Measurements from ENCODE around the gene HSF5.
"Not testable (repeated sequence)": the region's sequence is repeated elsewhere in the genome, so short reads cannot be mapped to it uniquely, and the experiment has no call there.

Gene HSF5

GRCh38 chr17:58481798-58482197 is 6.4 kb downstream of the HSF5 start:
- not testable (repeated sequence) for H3K4me3 Mint-ChIP-seq; H3K36me3 Mint-ChIP-seq (ENCODE audit: low read depth); H3K9me3 Mint-ChIP-seq; H3K27ac Mint-ChIP-seq; H3K27me3 Mint-ChIP-seq (ENCODE audit: low read depth); H3K4me1 Mint-ChIP-seq (ENCODE audit: low read depth); DNase-seq (ENCODE audit: low spot score)

DNA sequence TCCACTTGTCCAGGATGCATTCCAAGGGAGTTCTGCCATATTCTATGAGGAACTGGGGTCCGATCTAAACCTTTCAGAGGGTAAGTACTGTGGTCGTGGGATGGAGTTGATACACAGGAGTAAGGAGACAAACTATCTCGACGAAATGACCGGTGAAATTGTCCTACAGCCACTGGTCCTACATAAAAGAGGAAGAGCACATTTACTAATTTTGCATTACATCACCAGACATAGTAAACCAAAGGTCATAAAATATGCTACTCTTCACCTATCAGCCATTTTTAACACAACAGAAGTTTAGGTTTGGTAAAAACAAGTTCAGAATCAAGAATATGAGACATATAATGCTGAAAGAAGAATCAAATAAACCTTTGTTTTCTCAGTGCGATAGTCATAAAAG is 8.1 kb downstream of the HSF5 start:
- Mint-ChIP-seq H3K4me3 (no peak overlapping the region), H3K4me1 (ENCODE audit: low read depth) (no peaks in the 10 kb centered on the region), H3K36me3 (ENCODE audit: low read depth) (no peaks in the 10 kb centered on the region), H3K9me3 (no peaks in the 10 kb centered on the region), H3K27me3 (ENCODE audit: low read depth) (peaks cover 2% of the 10 kb centered on the region), H3K27ac (no peak overlapping the region)
- DNase-seq (ENCODE audit: low spot score), result no peak

DNA sequence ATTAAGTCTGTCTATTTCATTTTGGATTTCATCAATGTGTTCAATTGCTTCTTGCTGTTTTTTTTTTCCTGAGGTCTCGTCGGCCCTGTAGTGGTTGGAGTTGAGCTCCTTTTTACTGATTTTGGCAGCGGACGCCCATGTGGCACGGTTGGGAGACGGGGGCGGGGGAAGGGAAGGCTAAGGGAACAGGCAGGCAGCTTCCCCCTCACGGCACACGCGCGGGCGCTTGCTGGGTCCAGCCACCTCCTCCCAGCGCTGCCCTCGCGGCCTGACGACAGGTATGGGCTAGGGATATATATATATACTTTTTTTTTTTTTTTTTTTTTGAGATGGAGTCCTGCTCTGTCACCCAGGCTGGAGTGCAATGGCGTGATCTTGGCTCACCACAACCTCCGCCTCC is 11.4 kb downstream of the HSF5 start:
- Mint-ChIP-seq H3K27ac (no peak overlapping the region), H3K36me3 (ENCODE audit: low read depth) (no peaks in the 10 kb centered on the region), H3K9me3 (no peaks in the 10 kb centered on the region), H3K4me3 (no peak overlapping the region), H3K4me1 (ENCODE audit: low read depth) (no peaks in the 10 kb centered on the region), H3K27me3 (ENCODE audit: low read depth) (no peaks in the 10 kb centered on the region)
- no peak for DNase-seq (ENCODE audit: low spot score)

GRCh38 chr17:58475985-58476384 is 12.2 kb downstream of the HSF5 start:
- H3K4me3 Mint-ChIP-seq, result no peak overlapping the region
- no peaks in the 10 kb centered on the region for H3K36me3 Mint-ChIP-seq (ENCODE audit: low read depth)
- H3K27me3 Mint-ChIP-seq (ENCODE audit: low read depth), result no peaks in the 10 kb centered on the region
- no peak for DNase-seq (ENCODE audit: low spot score)
- no peaks in the 10 kb centered on the region for H3K9me3 Mint-ChIP-seq
- H3K4me1 Mint-ChIP-seq (ENCODE audit: low read depth), result no peaks in the 10 kb centered on the region
- no peak overlapping the region for H3K27ac Mint-ChIP-seq

- H3K27ac Mint-ChIP-seq, result no peak overlapping the region
- no peaks in the 10 kb centered on the region for H3K4me1 Mint-ChIP-seq (ENCODE audit: low read depth)
- no peak overlapping the region for H3K4me3 Mint-ChIP-seq
- no peak for DNase-seq (ENCODE audit: low spot score)
- peaks cover 2% of the 10 kb centered on the region for H3K27me3 Mint-ChIP-seq (ENCODE audit: low read depth)
- H3K9me3 Mint-ChIP-seq, result no peaks in the 10 kb centered on the region
- H3K36me3 Mint-ChIP-seq (ENCODE audit: low read depth), result no peaks in the 10 kb centered on the region
Measured at GRCh38 chr17:58470356-58470755, 17.9 kb downstream of the HSF5 start.

- H3K9me3 Mint-ChIP-seq, result no peaks in the 10 kb centered on the region
- H3K27me3 Mint-ChIP-seq (ENCODE audit: low read depth), result peaks cover 2% of the 10 kb centered on the region
- no peaks in the 10 kb centered on the region for H3K4me1 Mint-ChIP-seq (ENCODE audit: low read depth)
- no peaks in the 10 kb centered on the region for H3K36me3 Mint-ChIP-seq (ENCODE audit: low read depth)
- H3K4me3 Mint-ChIP-seq, result no peak overlapping the region
- H3K27ac Mint-ChIP-seq, result no peak overlapping the region
- DNase-seq (ENCODE audit: low spot score), result no peak
Measured at GRCh38 chr17:58468944-58469343, 19.3 kb downstream of the HSF5 start.

- Mint-ChIP-seq H3K36me3 (ENCODE audit: low read depth) (no peaks in the 10 kb centered on the region), H3K4me1 (ENCODE audit: low read depth) (no peaks in the 10 kb centered on the region), H3K4me3 (no peak overlapping the region), H3K9me3 (no peaks in the 10 kb centered on the region), H3K27me3 (ENCODE audit: low read depth) (no peaks in the 10 kb centered on the region), H3K27ac (no peak overlapping the region)
- no peak for DNase-seq (ENCODE audit: low spot score)
Measured at GRCh38 chr17:58455491-58455890, 32.7 kb downstream of the HSF5 start.

DNA sequence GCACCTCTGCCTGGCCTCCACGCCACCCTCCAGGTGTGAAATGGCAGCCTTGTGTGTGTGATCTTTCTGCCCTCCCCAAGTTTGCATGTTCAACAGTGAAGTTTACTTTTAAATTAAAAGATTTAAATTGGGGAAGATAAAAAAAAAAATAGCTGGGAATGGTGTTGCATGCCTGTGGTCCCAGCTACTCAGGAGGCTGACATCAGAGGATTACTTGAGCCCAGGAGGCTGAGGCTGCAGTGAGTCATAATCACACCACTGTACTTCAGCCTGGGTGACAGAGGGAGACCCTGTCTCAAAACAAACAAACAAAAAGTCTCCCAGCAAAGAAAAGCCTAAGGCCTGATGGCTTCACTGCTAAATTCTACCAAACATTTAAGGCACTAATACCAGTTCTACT is 35.5 kb downstream of the HSF5 start:
- no peak for DNase-seq (ENCODE audit: low spot score)
- no peak overlapping the region for H3K27ac Mint-ChIP-seq
- H3K36me3 Mint-ChIP-seq (ENCODE audit: low read depth), result no peaks in the 10 kb centered on the region
- H3K27me3 Mint-ChIP-seq (ENCODE audit: low read depth), result no peaks in the 10 kb centered on the region
- no peaks in the 10 kb centered on the region for H3K4me1 Mint-ChIP-seq (ENCODE audit: low read depth)
- no peak overlapping the region for H3K4me3 Mint-ChIP-seq
- H3K9me3 Mint-ChIP-seq, result no peaks in the 10 kb centered on the region

GRCh38 chr17:58447039-58447975 is 40.9 kb downstream of the HSF5 start:
- no peaks in the 10 kb centered on the region for H3K9me3 Mint-ChIP-seq
- H3K4me1 Mint-ChIP-seq (ENCODE audit: low read depth), result peaks cover 16% of the 10 kb centered on the region
- peak; percentile 68 for DNase-seq (ENCODE audit: low spot score)
- H3K27ac Mint-ChIP-seq, result no peak overlapping the region
- H3K4me3 Mint-ChIP-seq, result no peak overlapping the region
- peaks cover 2% of the 10 kb centered on the region for H3K27me3 Mint-ChIP-seq (ENCODE audit: low read depth)
- peaks cover 2% of the 10 kb centered on the region for H3K36me3 Mint-ChIP-seq (ENCODE audit: low read depth)

- peaks cover 2% of the 10 kb centered on the region for H3K36me3 Mint-ChIP-seq (ENCODE audit: low read depth)
- H3K4me3 Mint-ChIP-seq, result no peak overlapping the region
- H3K9me3 Mint-ChIP-seq, result no peaks in the 10 kb centered on the region
- peaks cover 2% of the 10 kb centered on the region for H3K27me3 Mint-ChIP-seq (ENCODE audit: low read depth)
- H3K4me1 Mint-ChIP-seq (ENCODE audit: low read depth), result peaks cover 16% of the 10 kb centered on the region
- H3K27ac Mint-ChIP-seq, result no peak overlapping the region
- no peak for DNase-seq (ENCODE audit: low spot score)
Measured at GRCh38 chr17:58446086-58446485, 42.1 kb downstream of the HSF5 start.

GRCh38 chr17:58436805-58437239 is 51.4 kb downstream of the HSF5 start:
- no peaks in the 10 kb centered on the region for H3K9me3 Mint-ChIP-seq
- H3K4me1 Mint-ChIP-seq (ENCODE audit: low read depth), result no peaks in the 10 kb centered on the region
- H3K4me3 Mint-ChIP-seq, result no peak overlapping the region

GRCh38 chr17:58436245-58436644 is 52.0 kb downstream of the HSF5 start:
- no peak overlapping the region for H3K4me3 Mint-ChIP-seq
- no peak overlapping the region for H3K27ac Mint-ChIP-seq
- no peak for DNase-seq (ENCODE audit: low spot score)
- H3K9me3 Mint-ChIP-seq, result no peaks in the 10 kb centered on the region
- H3K27me3 Mint-ChIP-seq (ENCODE audit: low read depth), result peaks cover 3% of the 10 kb centered on the region
- no peaks in the 10 kb centered on the region for H3K4me1 Mint-ChIP-seq (ENCODE audit: low read depth)
- no peaks in the 10 kb centered on the region for H3K36me3 Mint-ChIP-seq (ENCODE audit: low read depth)

More at GRCh38 chr17:58436805-58437239, 51.4 kb downstream of the HSF5 start:
- H3K27me3 Mint-ChIP-seq (ENCODE audit: low read depth), result peaks cover 3% of the 10 kb centered on the region
- H3K36me3 Mint-ChIP-seq (ENCODE audit: low read depth), result no peaks in the 10 kb centered on the region
- no peak overlapping the region for H3K27ac Mint-ChIP-seq
- DNase-seq (ENCODE audit: low spot score), result no peak

GRCh38 chr17:58432806-58433573 is 55.2 kb downstream of the HSF5 start:
- peaks cover 2% of the 10 kb centered on the region for H3K36me3 Mint-ChIP-seq (ENCODE audit: low read depth)
- H3K4me1 Mint-ChIP-seq (ENCODE audit: low read depth), result no peaks in the 10 kb centered on the region
- no peak for DNase-seq (ENCODE audit: low spot score)
- H3K27me3 Mint-ChIP-seq (ENCODE audit: low read depth), result peaks cover 3% of the 10 kb centered on the region
- no peaks in the 10 kb centered on the region for H3K9me3 Mint-ChIP-seq
- H3K4me3 Mint-ChIP-seq, result no peak overlapping the region
- no peak overlapping the region for H3K27ac Mint-ChIP-seq

DNA sequence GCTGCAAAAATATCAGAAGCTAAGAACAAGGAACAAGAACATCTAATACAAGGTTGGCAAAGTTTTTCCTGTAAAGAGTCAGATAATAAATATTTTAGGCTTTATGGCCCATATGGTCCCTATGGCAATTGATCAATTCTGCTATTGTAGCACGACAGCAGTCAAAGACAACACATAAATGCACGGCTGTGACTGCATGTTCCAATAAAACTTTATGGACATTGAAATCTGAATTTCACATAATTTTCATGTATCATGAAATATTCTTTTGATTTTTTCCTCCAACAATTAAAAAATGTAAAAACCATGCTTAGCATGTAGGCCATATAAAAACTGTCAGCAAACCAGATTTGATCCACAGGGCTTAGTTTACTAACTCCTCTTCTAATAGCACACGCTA is 60.4 kb downstream of the HSF5 start:
- Mint-ChIP-seq H3K4me3 (no peak overlapping the region), H3K27me3 (ENCODE audit: low read depth) (peaks cover 3% of the 10 kb centered on the region), H3K4me1 (ENCODE audit: low read depth) (no peaks in the 10 kb centered on the region), H3K9me3 (no peaks in the 10 kb centered on the region), H3K36me3 (ENCODE audit: low read depth) (peaks cover 2% of the 10 kb centered on the region), H3K27ac (no peak overlapping the region)
- no peak for DNase-seq (ENCODE audit: low spot score)
